Right forelimb (tissue), 1 donor: ENCODE measurements around the gene SBK1.
"Not testable (repeated sequence)": the region's sequence is repeated elsewhere in the genome, so short reads cannot be mapped to it uniquely, and the experiment has no call there.

ENCODE experiments used
- DNase-seq: peaks from one replicate; pipeline ENCODE4 v3.0.0-alpha.2; 2018

SBK1 gene

DNA sequence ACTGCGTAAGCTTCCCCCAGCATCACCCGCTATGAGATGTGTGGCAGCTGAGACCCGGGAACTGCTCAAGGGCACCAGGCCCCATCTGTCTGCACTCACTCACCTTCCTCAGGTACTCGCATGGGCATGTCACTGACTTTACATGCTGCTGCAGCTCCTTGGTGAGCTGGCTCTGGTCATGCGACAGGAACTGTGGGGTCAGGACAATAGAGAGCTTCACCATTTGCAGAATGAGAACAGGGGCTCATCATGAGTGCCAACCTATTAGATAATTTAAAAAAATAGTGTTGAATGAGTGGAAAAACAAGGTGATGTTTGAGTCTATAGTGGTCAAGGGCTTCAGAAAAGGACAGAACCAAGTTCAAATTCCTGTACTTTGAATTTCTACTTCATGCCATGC, 70.3 kb downstream of the SBK1 start:
- DNase-seq: not testable (repeated sequence)

GRCh38 chr16:28363408-28363807, 71.1 kb downstream of the SBK1 start, which contains the start of gene NPIPB6:
Gene NPIPB6, minus strand, starts transcription at chr16:28363508. Its CDS starts 686 bp downstream, at chr16:28362822.
- DNase-seq: not testable (repeated sequence)

DNA sequence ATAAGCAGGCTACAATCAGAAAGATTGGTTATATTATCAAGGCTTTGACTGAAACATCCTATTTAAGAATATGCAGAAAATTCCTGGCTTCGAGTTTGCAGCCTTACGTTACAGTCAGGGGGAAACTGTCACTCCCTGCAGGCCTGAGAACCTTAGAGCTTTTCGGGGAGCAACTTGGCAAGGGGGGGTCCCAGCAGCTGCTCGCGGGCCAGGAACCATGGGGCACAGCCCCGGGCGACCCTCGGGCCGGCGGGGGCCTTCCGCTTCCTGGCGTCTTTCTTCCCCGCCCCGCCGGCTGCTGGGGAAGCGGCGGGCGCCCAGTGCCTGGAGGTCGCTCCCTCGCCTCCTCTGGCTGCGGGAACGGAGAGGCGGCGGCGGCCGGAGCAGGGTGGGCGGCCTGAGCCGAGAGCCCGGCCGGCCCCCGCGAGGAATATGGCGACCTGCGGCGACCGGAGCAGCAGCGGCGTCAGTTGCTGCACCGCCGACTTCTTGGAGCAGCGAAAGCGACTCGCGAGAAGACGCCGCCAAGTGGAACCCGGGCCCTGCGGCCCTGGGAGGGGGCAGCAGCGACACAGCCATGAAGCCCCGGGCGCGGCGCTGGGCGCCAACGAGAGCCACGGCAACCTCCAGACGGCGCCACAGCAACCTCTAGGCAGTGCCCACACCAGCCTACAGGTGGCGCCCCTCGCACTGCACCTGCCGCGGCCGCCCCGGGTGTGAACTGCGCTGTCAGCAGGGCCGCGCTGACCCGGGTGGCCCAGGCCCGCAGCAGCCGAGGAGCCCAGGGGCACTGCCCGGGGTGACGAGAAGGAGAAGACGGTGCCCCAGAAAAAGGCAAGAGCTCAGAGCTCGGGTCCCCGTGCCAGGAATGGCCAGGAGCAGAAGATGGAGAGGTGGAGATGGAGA, 72.2 kb downstream of the SBK1 start:
- not testable (repeated sequence) for DNase-seq

- DNase-seq: not testable (repeated sequence)
Observed at GRCh38 chr16:28367926-28368325, 75.6 kb downstream of the SBK1 start.
